HL-60 (cell line): Measurements from ENCODE around the gene KCNQ1.

Experiments
- DNase-seq, 2 experiments: peaks; one replicate each; pipeline ENCODE4 v3.0.0-alpha.2; 2010 to 2020; ENCODE audit warnings: low read depth in 1 of 2, low spot score in 1 of 2
- H3K27ac ChIP-seq: fragments of 250-450 bp; sonication (Bioruptor Pico); replicated peaks from 2 replicates; pipeline ENCODE4 v1.5.1; 2020; ENCODE audit warnings: mild to moderate bottlenecking, moderate library complexity
- H3K27me3 ChIP-seq: fragments of 250-450 bp; sonication (Bioruptor Pico); 2 replicates; pipeline ENCODE4 v1.5.1; 2021; ENCODE audit warnings: mild to moderate bottlenecking, moderate library complexity; ENCODE audit not compliant: insufficient read depth, poor library complexity, severe bottlenecking
- H3K4me3 ChIP-seq: replicated peaks from 2 replicates; pipeline ENCODE4 v1.5.1; 2011; ENCODE audit warnings: mild to moderate bottlenecking, control low read depth, low read length; ENCODE audit not compliant: insufficient read depth
- CTCF ChIP-seq: IDR thresholded peaks from one replicate; pipeline ENCODE4 v1.5.1; 2011; ENCODE audit warnings: low read length, control low read depth, inconsistent platforms; ENCODE audit not compliant: insufficient read depth
- GABPA ChIP-seq: IDR thresholded peaks from 2 replicates; pipeline ENCODE4 v1.6.1; 2012; ENCODE audit warnings: low read depth
- POLR2AphosphoS5 ChIP-seq: IDR thresholded peaks from 2 replicates; pipeline ENCODE4 v1.6.1; 2012; ENCODE audit warnings: low read depth
- REST ChIP-seq: IDR thresholded peaks from 2 replicates; pipeline ENCODE4 v1.6.1; 2012; ENCODE audit warnings: low read depth; ENCODE audit not compliant: insufficient replicate concordance
- SPI1 ChIP-seq: IDR thresholded peaks from 2 replicates; pipeline ENCODE4 v1.6.1; 2012; ENCODE audit warnings: low read depth, mild to moderate bottlenecking, borderline replicate concordance

Gene KCNQ1

GRCh38 chr11:2886936-2887335 is 442.1 kb downstream of the KCNQ1 start:
- Histone ChIP-seq H3K27ac (no peak overlapping the region), H3K4me3 (no peak overlapping the region), H3K27me3 (peaks cover 29% of the 10 kb centered on the region)
- TF ChIP-seq SPI1 (no peak), GABPA (no peak)
- no peak for DNase-seq

GRCh38 chr11:2887515-2888195 is 442.8 kb downstream of the KCNQ1 start:
- TF ChIP-seq GABPA (no peak), SPI1 (no peak), REST (no peak), POLR2AphosphoS5 (no peak), CTCF (no peak)
- DNase-seq, result peak in 1 of 2 experiments; percentile 15
- H3K27ac ChIP-seq, result no peak overlapping the region
- peaks cover 27% of the 10 kb centered on the region for H3K27me3 ChIP-seq
- no peak overlapping the region for H3K4me3 ChIP-seq

GRCh38 chr11:2888266-2888968 is 443.6 kb downstream of the KCNQ1 start:
- Histone ChIP-seq H3K4me3 (no peak overlapping the region), H3K27ac (no peak overlapping the region), H3K27me3 (peaks cover 19% of the 10 kb centered on the region)
- peak; percentile 97 for TF ChIP-seq CTCF
- no peak for TF ChIP-seq POLR2AphosphoS5
- DNase-seq, result peak; percentile 56 to 84

- no peak overlapping the region for H3K27ac ChIP-seq
- no peak for DNase-seq
- peaks cover 14% of the 10 kb centered on the region for H3K27me3 ChIP-seq
- H3K4me3 ChIP-seq, result no peak overlapping the region
- TF ChIP-seq POLR2AphosphoS5 (no peak), SPI1 (no peak), CTCF (no peak)
These were observed 444.8 kb downstream of the KCNQ1 start for GRCh38 chr11:2889362-2890273.
